HL-60 (cell line): Measurements from ENCODE around the gene RB1.
A peak's percentile ranks its signal among the peaks of the same experiment; 100 is the strongest.

ENCODE experiments used
- DNase-seq, 2 experiments: peaks; one replicate each; pipeline ENCODE4 v3.0.0-alpha.2; 2010 to 2020; ENCODE audit warnings: low read depth in 1 of 2, low spot score in 1 of 2
- H3K27ac ChIP-seq: fragments of 250-450 bp; sonication (Bioruptor Pico); replicated peaks from 2 replicates; pipeline ENCODE4 v1.5.1; 2020; ENCODE audit warnings: mild to moderate bottlenecking, moderate library complexity
- H3K27me3 ChIP-seq: fragments of 250-450 bp; sonication (Bioruptor Pico); 2 replicates; pipeline ENCODE4 v1.5.1; 2021; ENCODE audit warnings: mild to moderate bottlenecking, moderate library complexity; ENCODE audit not compliant: insufficient read depth, poor library complexity, severe bottlenecking
- H3K4me3 ChIP-seq: replicated peaks from 2 replicates; pipeline ENCODE4 v1.5.1; 2011; ENCODE audit warnings: mild to moderate bottlenecking, control low read depth, low read length; ENCODE audit not compliant: insufficient read depth
- GABPA ChIP-seq: IDR thresholded peaks from 2 replicates; pipeline ENCODE4 v1.6.1; 2012; ENCODE audit warnings: low read depth
- POLR2AphosphoS5 ChIP-seq: IDR thresholded peaks from 2 replicates; pipeline ENCODE4 v1.6.1; 2012; ENCODE audit warnings: low read depth
- REST ChIP-seq: IDR thresholded peaks from 2 replicates; pipeline ENCODE4 v1.6.1; 2012; ENCODE audit warnings: low read depth; ENCODE audit not compliant: insufficient replicate concordance
- SPI1 ChIP-seq: IDR thresholded peaks from 2 replicates; pipeline ENCODE4 v1.6.1; 2012; ENCODE audit warnings: low read depth, mild to moderate bottlenecking, borderline replicate concordance
- TF ChIP-seq, protein P1 (sequence below): IDR thresholded peaks from one replicate; pipeline ENCODE4 v1.5.1; 2011; ENCODE audit warnings: low read length, control low read depth, inconsistent platforms; ENCODE audit not compliant: insufficient read depth

Gene RB1

GRCh38 chr13:48411147-48411794 lies 107.7 kb downstream of the RB1 start:
- Histone ChIP-seq H3K27ac (peak overlapping the region; percentile 31), H3K27me3 (no peaks in the 10 kb centered on the region), H3K4me3 (peak overlapping the region; percentile 33)
- no peak for DNase-seq
- TF ChIP-seq, protein P1, sequence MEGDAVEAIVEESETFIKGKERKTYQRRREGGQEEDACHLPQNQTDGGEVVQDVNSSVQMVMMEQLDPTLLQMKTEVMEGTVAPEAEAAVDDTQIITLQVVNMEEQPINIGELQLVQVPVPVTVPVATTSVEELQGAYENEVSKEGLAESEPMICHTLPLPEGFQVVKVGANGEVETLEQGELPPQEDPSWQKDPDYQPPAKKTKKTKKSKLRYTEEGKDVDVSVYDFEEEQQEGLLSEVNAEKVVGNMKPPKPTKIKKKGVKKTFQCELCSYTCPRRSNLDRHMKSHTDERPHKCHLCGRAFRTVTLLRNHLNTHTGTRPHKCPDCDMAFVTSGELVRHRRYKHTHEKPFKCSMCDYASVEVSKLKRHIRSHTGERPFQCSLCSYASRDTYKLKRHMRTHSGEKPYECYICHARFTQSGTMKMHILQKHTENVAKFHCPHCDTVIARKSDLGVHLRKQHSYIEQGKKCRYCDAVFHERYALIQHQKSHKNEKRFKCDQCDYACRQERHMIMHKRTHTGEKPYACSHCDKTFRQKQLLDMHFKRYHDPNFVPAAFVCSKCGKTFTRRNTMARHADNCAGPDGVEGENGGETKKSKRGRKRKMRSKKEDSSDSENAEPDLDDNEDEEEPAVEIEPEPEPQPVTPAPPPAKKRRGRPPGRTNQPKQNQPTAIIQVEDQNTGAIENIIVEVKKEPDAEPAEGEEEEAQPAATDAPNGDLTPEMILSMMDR = no peak
- TF ChIP-seq SPI1 (no peak), POLR2AphosphoS5 (no peak), GABPA (no peak), REST (no peak)

- TF ChIP-seq GABPA (no peak), SPI1 (0 out of 2 replicates have a peak, but pooled peaks have one; percentile 30)
- no peak for DNase-seq
- Histone ChIP-seq H3K4me3 (peak overlapping the region; percentile 33), H3K27me3 (no peaks in the 10 kb centered on the region), H3K27ac (peak overlapping the region; percentile 31)
Measured at GRCh38 chr13:48411841-48412531, 108.4 kb downstream of the RB1 start.

DNA sequence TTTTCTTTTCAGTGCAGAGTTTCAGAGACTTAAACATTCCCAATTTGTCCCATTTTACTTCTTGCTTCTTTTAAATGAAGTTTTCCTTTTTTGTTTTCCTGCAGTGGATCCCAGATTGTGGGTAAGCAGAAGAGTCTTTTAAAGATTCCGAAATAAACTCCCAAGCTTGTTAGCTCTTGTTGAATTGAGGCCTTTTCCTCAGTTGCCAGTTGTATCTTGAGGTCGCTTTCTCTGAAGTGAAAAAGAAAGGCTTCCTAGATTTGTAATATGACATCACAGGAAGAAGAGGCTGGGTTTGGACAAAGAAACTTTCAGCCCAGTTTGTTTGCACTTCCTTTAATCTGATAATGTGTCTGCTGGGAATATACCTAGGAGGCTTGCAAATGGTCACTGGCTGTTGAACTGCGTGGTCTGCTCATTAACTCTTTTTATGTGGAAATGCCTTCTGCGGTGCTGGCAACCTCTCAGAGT lies 109.4 kb downstream of the RB1 start, which contains the start of gene LPAR6:
Gene LPAR6 (minus strand): TSS at position 233 of the 471 bp plus-strand sequence. CDS start 690 bp downstream, outside the sequence.
- TF ChIP-seq, protein P1 = no peak
- no peak for TF ChIP-seq GABPA
- no peak for TF ChIP-seq POLR2AphosphoS5
- TF ChIP-seq SPI1 = peak; percentile 64; the same call in 1 of the 2 replicates
- no peak for TF ChIP-seq REST
- peak within 1 kb of the TSS; percentile 33 for H3K4me3 ChIP-seq
- no peaks in the 10 kb centered on the region for H3K27me3 ChIP-seq
- DNase-seq = peak in 1 of 2 experiments; percentile 31
- peak within 1 kb of the TSS; percentile 31 for H3K27ac ChIP-seq

DNA sequence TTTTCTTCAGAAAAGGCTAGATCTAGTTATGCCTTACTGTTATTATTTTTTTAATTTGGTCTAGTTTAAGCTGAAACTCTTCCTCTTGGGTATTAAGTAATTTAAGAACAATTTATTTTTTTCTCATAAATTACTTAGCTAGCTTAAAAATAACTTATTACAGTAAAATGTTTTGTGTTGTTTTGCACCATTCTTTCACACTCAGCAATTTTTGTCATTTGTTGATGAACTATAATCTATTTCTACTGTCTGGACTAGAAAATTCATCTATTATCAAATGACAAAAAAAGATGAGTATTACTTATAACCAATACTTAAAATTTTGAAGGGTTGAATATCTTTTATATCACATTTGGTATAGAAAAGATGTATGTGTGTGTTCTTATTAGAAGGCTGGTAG lies 111.0 kb downstream of the RB1 start:
- TF ChIP-seq GABPA (no peak), POLR2AphosphoS5 (no peak), SPI1 (no peak), REST (no peak)
- TF ChIP-seq, protein P1 = no peak

More for the DNA sequence above, 111.0 kb downstream of the RB1 start:
- DNase-seq = no peak
- H3K27me3 ChIP-seq = no peaks in the 10 kb centered on the region
- H3K4me3 ChIP-seq = no peak overlapping the region
- H3K27ac ChIP-seq = no peak overlapping the region
